Sigmoid colon (tissue), 4 donors: ENCODE results near the gene ATOH8.

Source experiments
- EP300 ChIP-seq, 4 donors: sonication (generic); formaldehyde crosslinking; IDR thresholded peaks; one replicate each; pipeline ENCODE4 v1.6.1; 2017; ENCODE audit warnings: antibody characterized with exemption in 4 of 4
- POLR2A ChIP-seq, 2 donors: fragments of 450-650 bp; IDR thresholded peaks; one replicate each; pipeline ENCODE4 v1.6.1; 2016; ENCODE audit warnings: antibody characterized with exemption in 2 of 2, mild to moderate bottlenecking in 2 of 2, moderate library complexity in 2 of 2
- POLR2AphosphoS5 ChIP-seq, 4 donors: sonication (generic); formaldehyde crosslinking; IDR thresholded peaks; one replicate each; pipeline ENCODE4 v1.6.1; 2017; ENCODE audit warnings: antibody characterized with exemption in 4 of 4
- TF ChIP-seq, protein P1 (sequence below), 4 experiments: fragments of 450-650 bp in 3 of 4; fragments of 200-600 bp in 1 of 4; IDR thresholded peaks; one replicate each; pipeline ENCODE4 v1.5.1; 2016 to 2019; ENCODE audit warnings: antibody characterized with exemption in 4 of 4, mild to moderate bottlenecking in 3 of 4, moderate library complexity in 2 of 4

DNA sequence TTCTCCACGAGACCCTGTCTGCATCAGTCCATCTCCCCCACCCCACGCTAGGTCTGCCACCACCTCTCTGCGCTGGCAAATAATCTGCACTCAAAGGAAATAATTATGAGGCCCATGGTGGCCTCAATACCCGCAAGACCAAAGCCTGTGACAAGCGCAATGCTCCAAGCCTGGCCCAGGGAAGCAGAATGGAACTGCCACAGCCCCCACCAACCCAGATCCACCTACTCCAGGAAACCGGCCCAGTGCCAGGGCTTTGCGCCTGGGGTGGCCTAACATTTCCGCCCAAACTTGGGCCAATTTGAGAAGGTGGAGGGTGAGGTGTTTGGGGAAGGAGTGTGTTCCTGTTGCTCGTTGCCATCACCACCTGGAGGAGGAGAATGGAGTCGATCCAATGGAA is 26.0 kb upstream of the ATOH8 start:
- TF ChIP-seq, protein P1, sequence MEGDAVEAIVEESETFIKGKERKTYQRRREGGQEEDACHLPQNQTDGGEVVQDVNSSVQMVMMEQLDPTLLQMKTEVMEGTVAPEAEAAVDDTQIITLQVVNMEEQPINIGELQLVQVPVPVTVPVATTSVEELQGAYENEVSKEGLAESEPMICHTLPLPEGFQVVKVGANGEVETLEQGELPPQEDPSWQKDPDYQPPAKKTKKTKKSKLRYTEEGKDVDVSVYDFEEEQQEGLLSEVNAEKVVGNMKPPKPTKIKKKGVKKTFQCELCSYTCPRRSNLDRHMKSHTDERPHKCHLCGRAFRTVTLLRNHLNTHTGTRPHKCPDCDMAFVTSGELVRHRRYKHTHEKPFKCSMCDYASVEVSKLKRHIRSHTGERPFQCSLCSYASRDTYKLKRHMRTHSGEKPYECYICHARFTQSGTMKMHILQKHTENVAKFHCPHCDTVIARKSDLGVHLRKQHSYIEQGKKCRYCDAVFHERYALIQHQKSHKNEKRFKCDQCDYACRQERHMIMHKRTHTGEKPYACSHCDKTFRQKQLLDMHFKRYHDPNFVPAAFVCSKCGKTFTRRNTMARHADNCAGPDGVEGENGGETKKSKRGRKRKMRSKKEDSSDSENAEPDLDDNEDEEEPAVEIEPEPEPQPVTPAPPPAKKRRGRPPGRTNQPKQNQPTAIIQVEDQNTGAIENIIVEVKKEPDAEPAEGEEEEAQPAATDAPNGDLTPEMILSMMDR (IDR thresholded peaks at IDR 0.05), result no peak
- TF ChIP-seq POLR2A (IDR thresholded peaks at IDR 0.05), result no peak
- TF ChIP-seq POLR2AphosphoS5 (IDR thresholded peaks at IDR 0.05), result no peak
- no peak for TF ChIP-seq EP300 (IDR thresholded peaks at IDR 0.05)
